Activated T-helper 1 cell treated with anti-CD3 and anti-CD28 coated beads, Interleukin-12 subunit alpha, Interleukin-12 subunit beta, Interleukin-2, Interleukin-4 antibody, amounts not matched to agents 30 ng/mL and 10 ng/mL and 1 ng/mL, durations not matched to agents 14 hours and 24 hours and 36 hours (primary cell): ENCODE measurements around the gene TRPM3. TPM values are rescaled to one million over a fixed set of nuclear protein-coding genes. Genes with fewer than 3 reads are reported as not detected.

ENCODE experiments used
- DNase-seq: peaks from one replicate; pipeline ENCODE4 v3.0.0; 2021; ENCODE audit warnings: low spot score
- H3K27ac Mint-ChIP-seq: one replicate; pipeline ENCODE4 v1.8.0; 2021; ENCODE audit warnings: mild to moderate bottlenecking, mixed read lengths
- H3K27me3 Mint-ChIP-seq: one replicate; pipeline ENCODE4 v1.8.0; 2022; ENCODE audit warnings: mild to moderate bottlenecking, moderate library complexity, mixed read lengths; ENCODE audit not compliant: insufficient read depth
- H3K36me3 Mint-ChIP-seq: one replicate; pipeline ENCODE4 v1.8.0; 2021; ENCODE audit warnings: low read depth, mixed read lengths
- H3K4me1 Mint-ChIP-seq: one replicate; pipeline ENCODE4 v1.8.0; 2021; ENCODE audit warnings: low read depth, mixed read lengths
- H3K4me3 Mint-ChIP-seq: one replicate; pipeline ENCODE4 v1.8.0; 2021; ENCODE audit warnings: mild to moderate bottlenecking, moderate library complexity, mixed read lengths
- H3K9me3 Mint-ChIP-seq: one replicate; pipeline ENCODE4 v1.8.0; 2021; ENCODE audit warnings: mixed read lengths
- intact Hi-C: fragments of 100-400 bp; cut with micrococcal nuclease; formaldehyde crosslinking; loops from one replicate; pipeline ENCODE4 v1.15.1; 2024
- total RNA-seq: library from RNA; stranded (reverse); gene quantifications from 2 replicates; pipeline ENCODE4 v1.2.3, GENCODE V29; 2022

Gene TRPM3
- total RNA-seq, 1 donor from 2014 or later: not detected

DNA sequence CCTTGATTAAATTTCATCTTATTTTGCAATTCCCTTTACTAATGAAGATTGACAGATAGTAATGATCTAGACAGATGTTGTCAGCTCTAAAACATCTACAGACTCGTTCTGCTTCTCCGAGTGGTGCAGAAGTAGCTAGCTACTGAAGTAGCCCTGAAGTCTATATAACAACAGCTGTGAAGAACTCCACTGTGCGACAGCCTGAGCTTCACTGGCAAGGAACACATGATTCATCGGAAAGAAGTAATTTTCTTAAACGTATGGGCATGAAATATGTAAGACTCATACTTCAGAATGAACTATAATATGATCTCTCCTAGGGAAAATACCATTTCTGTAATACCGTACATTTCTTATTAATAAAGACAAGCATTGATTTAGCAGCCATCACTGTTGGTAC, 96.2 kb downstream of the TRPM3 start:
- no peaks in the 10 kb centered on the region for H3K36me3 Mint-ChIP-seq
- H3K27me3 Mint-ChIP-seq: no peaks in the 10 kb centered on the region
- intact Hi-C loops: no loop called here
- H3K4me1 Mint-ChIP-seq: no peaks in the 10 kb centered on the region
- no peak overlapping the region for H3K4me3 Mint-ChIP-seq
- no peak overlapping the region for H3K27ac Mint-ChIP-seq
- no peaks in the 10 kb centered on the region for H3K9me3 Mint-ChIP-seq
- no peak for DNase-seq

GRCh38 chr9:71010258-71010657, 111.2 kb downstream of the TRPM3 start:
- no peak overlapping the region for H3K4me3 Mint-ChIP-seq
- no peaks in the 10 kb centered on the region for H3K4me1 Mint-ChIP-seq
- H3K9me3 Mint-ChIP-seq: peaks cover 6% of the 10 kb centered on the region

GRCh38 chr9:71005456-71005855, 116.0 kb downstream of the TRPM3 start:
- Mint-ChIP-seq H3K27me3 (no peaks in the 10 kb centered on the region), H3K27ac (no peak overlapping the region), H3K36me3 (no peaks in the 10 kb centered on the region), H3K4me1 (no peaks in the 10 kb centered on the region), H3K4me3 (no peak overlapping the region), H3K9me3 (peaks cover 14% of the 10 kb centered on the region)
- DNase-seq: no peak
- intact Hi-C loops: loop anchor here (10.0 kb wide), 1 partner anchor 59 kb away; no protein-coding TSS in a partner anchor

More at GRCh38 chr9:71010258-71010657, 111.2 kb downstream of the TRPM3 start:
- DNase-seq: no peak
- H3K36me3 Mint-ChIP-seq: no peaks in the 10 kb centered on the region
- no peak overlapping the region for H3K27ac Mint-ChIP-seq
- no peaks in the 10 kb centered on the region for H3K27me3 Mint-ChIP-seq
- intact Hi-C loops: no loop called here

GRCh38 chr9:71004196-71004595, 117.2 kb downstream of the TRPM3 start:
- no peaks in the 10 kb centered on the region for H3K27me3 Mint-ChIP-seq
- no peaks in the 10 kb centered on the region for H3K36me3 Mint-ChIP-seq
- intact Hi-C loops: loop anchor here (10.0 kb wide), 1 partner anchor 61 kb away; no protein-coding TSS in a partner anchor
- H3K4me3 Mint-ChIP-seq: no peak overlapping the region
- H3K27ac Mint-ChIP-seq: no peak overlapping the region
- H3K4me1 Mint-ChIP-seq: no peaks in the 10 kb centered on the region
- peaks cover 14% of the 10 kb centered on the region for H3K9me3 Mint-ChIP-seq
- no peak for DNase-seq

- DNase-seq: no peak
- no peaks in the 10 kb centered on the region for H3K36me3 Mint-ChIP-seq
- H3K9me3 Mint-ChIP-seq: peaks cover 14% of the 10 kb centered on the region
- intact Hi-C loops: loop anchor here (10.0 kb wide), 1 partner anchor 61 kb away; no protein-coding TSS in a partner anchor
- H3K4me1 Mint-ChIP-seq: no peaks in the 10 kb centered on the region
- H3K27me3 Mint-ChIP-seq: no peaks in the 10 kb centered on the region
- no peak overlapping the region for H3K27ac Mint-ChIP-seq
- H3K4me3 Mint-ChIP-seq: no peak overlapping the region
Observed at GRCh38 chr9:71003346-71003745, 118.1 kb downstream of the TRPM3 start.

GRCh38 chr9:71001780-71002386, 119.5 kb downstream of the TRPM3 start:
- Mint-ChIP-seq H3K36me3 (no peaks in the 10 kb centered on the region), H3K27me3 (no peaks in the 10 kb centered on the region), H3K9me3 (peaks cover 14% of the 10 kb centered on the region), H3K4me1 (no peaks in the 10 kb centered on the region), H3K4me3 (no peak overlapping the region), H3K27ac (no peak overlapping the region)
- intact Hi-C loops: loop anchor here (10.0 kb wide), 1 partner anchor 63 kb away; no protein-coding TSS in a partner anchor
- DNase-seq: no peak

DNA sequence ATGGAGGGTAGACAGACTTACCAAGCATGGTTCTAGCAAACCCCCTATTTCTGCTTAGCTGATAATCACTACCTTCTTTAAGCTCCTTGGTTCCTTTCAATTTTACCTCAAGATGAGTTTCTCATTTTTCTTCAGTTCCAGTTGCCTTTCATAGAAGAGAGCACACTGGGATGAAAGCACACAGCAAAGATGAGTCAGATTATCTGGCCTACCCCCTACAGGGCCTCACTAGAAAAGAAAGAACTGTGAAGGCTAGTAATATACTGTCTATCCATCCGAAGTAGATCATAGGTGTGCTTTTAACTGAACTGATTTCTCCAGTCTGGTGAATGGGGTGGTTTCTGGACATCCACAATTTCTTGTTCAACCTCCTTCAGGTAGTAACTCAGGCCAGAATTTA, 122.5 kb downstream of the TRPM3 start:
- intact Hi-C loops: no loop called here
- H3K9me3 Mint-ChIP-seq: no peaks in the 10 kb centered on the region
- no peak for DNase-seq
- H3K4me1 Mint-ChIP-seq: no peaks in the 10 kb centered on the region
- no peak overlapping the region for H3K4me3 Mint-ChIP-seq
- H3K27ac Mint-ChIP-seq: no peak overlapping the region
- no peaks in the 10 kb centered on the region for H3K27me3 Mint-ChIP-seq
- no peaks in the 10 kb centered on the region for H3K36me3 Mint-ChIP-seq

DNA sequence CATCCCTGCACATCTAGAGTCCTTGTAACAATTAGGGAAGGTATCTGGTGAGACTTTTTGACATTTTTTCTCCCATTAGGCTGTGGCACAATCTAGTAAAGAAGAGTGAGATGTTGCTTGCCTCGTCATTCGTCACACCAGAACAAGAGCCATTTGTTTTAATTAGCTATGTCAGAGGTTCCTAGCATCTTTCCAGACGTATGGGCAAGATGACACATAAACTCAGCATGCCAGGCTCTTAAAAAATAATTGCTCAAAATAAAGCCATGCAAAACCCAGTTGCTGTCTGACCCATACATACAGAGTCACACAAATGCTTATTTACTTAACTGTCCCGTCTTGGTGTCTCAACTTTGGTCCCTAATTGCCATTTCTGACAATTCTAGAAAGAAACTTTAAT, 125.9 kb downstream of the TRPM3 start:
- intact Hi-C loops: no loop called here
- H3K4me1 Mint-ChIP-seq: no peaks in the 10 kb centered on the region
- no peak overlapping the region for H3K27ac Mint-ChIP-seq
- no peak overlapping the region for H3K4me3 Mint-ChIP-seq
- H3K36me3 Mint-ChIP-seq: no peaks in the 10 kb centered on the region
- no peaks in the 10 kb centered on the region for H3K9me3 Mint-ChIP-seq
- no peaks in the 10 kb centered on the region for H3K27me3 Mint-ChIP-seq
- DNase-seq: no peak

DNA sequence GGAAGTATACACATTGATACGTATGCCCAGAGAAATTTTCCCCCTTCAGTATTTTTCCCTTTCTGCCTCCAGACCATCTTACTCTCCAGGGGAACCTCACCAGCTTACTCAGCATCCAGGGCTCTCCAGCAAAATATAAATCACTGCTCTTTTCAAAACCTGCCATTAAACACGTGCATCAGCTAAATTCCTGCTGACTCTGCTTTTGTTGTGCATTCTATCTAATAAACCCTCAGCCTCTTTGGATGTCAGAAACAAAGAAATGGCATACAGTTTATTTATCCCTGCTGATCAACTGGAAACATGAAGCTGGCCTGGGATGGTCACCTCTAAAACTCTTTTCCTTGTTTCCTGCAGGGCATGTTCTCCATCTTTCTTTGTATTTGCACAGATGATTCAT, 126.8 kb downstream of the TRPM3 start:
- Mint-ChIP-seq H3K36me3 (no peaks in the 10 kb centered on the region), H3K4me3 (no peak overlapping the region), H3K4me1 (no peaks in the 10 kb centered on the region), H3K27me3 (no peaks in the 10 kb centered on the region), H3K27ac (no peak overlapping the region), H3K9me3 (no peaks in the 10 kb centered on the region)
- DNase-seq: no peak
- intact Hi-C loops: no loop called here

GRCh38 chr9:70988551-70988950, 132.9 kb downstream of the TRPM3 start:
- Mint-ChIP-seq H3K27ac (no peak overlapping the region), H3K4me3 (no peak overlapping the region), H3K27me3 (peaks cover 2% of the 10 kb centered on the region), H3K36me3 (no peaks in the 10 kb centered on the region), H3K4me1 (no peaks in the 10 kb centered on the region), H3K9me3 (peaks cover 3% of the 10 kb centered on the region)
- DNase-seq: no peak
- intact Hi-C loops: no loop called here

DNA sequence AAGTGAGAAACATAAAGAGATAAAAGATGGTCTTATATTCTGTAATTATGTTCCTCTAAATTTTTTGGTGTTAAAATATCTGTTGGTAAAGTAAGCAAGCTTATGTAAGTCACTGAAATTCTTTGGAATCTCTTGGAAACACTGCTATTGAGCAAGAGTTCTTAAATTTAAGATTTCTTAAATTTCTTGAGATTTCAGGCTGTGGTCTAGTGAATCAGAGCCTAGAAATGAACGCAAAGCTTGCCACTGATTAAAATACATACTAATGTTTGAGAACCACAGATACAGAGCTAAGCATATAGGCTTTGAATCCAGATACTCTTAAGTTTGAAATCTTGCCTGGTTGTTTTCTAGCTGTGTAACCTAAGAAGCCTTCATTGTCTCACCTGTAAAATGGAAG, 133.4 kb downstream of the TRPM3 start:
- DNase-seq: no peak
- Mint-ChIP-seq H3K36me3 (no peaks in the 10 kb centered on the region), H3K27me3 (peaks cover 2% of the 10 kb centered on the region), H3K4me3 (no peak overlapping the region), H3K9me3 (peaks cover 9% of the 10 kb centered on the region), H3K4me1 (no peaks in the 10 kb centered on the region), H3K27ac (no peak overlapping the region)
- intact Hi-C loops: no loop called here

DNA sequence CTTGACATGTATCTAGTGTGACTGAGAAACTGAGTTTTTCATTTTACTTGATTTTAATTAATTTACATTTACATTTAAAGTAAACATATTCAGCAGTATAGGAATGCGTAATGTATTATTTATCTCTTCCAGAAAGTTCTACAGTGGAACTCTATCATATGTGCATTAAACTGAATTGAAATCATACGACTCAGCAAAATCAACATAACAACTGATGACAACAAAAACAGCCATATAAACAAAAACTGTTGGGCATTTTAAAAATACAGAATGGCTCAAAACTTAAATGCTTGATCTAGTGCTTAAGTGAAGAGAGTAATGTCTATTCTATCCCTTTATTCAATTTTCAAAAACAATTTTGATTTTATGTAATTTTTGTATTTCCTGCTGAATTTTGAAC, 134.4 kb downstream of the TRPM3 start:
- Mint-ChIP-seq H3K4me3 (no peak overlapping the region), H3K9me3 (peaks cover 9% of the 10 kb centered on the region), H3K36me3 (no peaks in the 10 kb centered on the region), H3K27me3 (peaks cover 2% of the 10 kb centered on the region), H3K27ac (no peak overlapping the region), H3K4me1 (no peaks in the 10 kb centered on the region)
- no peak for DNase-seq
- intact Hi-C loops: no loop called here

DNA sequence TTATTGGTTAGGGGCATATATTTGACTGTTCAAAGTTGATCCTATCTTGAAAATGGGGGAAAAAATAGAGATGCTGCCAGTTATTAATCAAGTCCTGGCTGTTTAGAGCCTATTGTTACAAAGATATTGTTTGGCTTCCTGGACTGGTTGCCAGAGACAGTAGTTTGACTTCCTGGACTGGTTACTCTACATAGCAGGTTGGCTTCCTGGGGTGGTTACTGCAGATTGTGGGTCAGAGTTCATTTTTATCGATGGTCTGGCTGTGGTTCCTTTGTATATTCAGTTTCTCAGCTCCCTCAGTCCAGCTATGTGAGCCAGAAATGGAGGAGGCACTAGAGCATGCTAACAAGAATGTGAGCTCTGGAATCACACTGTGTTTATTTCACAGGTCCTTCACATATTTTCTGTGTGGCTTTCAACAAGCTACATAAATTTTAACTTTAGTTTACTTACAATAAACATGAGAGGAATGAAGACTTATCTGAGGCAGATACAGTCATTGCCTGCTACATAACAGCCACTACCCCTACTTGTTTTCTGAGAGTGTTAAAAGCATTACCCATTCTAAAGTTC, 137.6 kb downstream of the TRPM3 start:
- H3K9me3 Mint-ChIP-seq: peaks cover 9% of the 10 kb centered on the region

More for the DNA sequence above, 137.6 kb downstream of the TRPM3 start:
- Mint-ChIP-seq H3K4me1 (no peaks in the 10 kb centered on the region), H3K27me3 (peaks cover 2% of the 10 kb centered on the region), H3K4me3 (no peak overlapping the region), H3K36me3 (no peaks in the 10 kb centered on the region), H3K27ac (no peak overlapping the region)
- intact Hi-C loops: no loop called here
- DNase-seq: no peak
